Aorta (tissue), 5 donors: ENCODE measurements around the gene CLIP1. TPM values are rescaled to one million over a fixed set of nuclear protein-coding genes. Genes with fewer than 3 reads are reported as not detected.
A peak's percentile ranks its signal among the peaks of the same experiment; 100 is the strongest.
"Not testable (repeated sequence)": the region's sequence is repeated elsewhere in the genome, so short reads cannot be mapped to it uniquely, and the experiment has no call there.

Source experiments
- ATAC-seq: fragments of 200-7000 bp; cut with Tn5 transposase; one replicate; pipeline ENCODE4 v1.9.1; 2022; ENCODE audit warnings: moderate library complexity; ENCODE audit not compliant: low FRiP score
- DNase-seq, 2 donors: peaks; one replicate each; pipeline ENCODE4 v3.0.0-alpha.2; 2020
- H3K27ac ChIP-seq, 2 donors: one replicate each; pipeline ENCODE4 v1.5.1; 2013; ENCODE audit warnings: low read length in 2 of 2, mild to moderate bottlenecking in 2 of 2, moderate library complexity in 2 of 2, control low read depth in 1 of 2, inconsistent platforms in 1 of 2, low read depth in 1 of 2
- H3K27me3 ChIP-seq, 2 donors: one replicate each; pipeline ENCODE4 v1.6.1; 2013; ENCODE audit warnings: control low read depth in 1 of 2, low read length in 1 of 2, mild to moderate bottlenecking in 1 of 2, moderate library complexity in 1 of 2; ENCODE audit not compliant: insufficient read depth in 2 of 2, control insufficient read depth in 1 of 2
- H3K36me3 ChIP-seq, 2 donors: one replicate each; pipeline ENCODE4 v1.6.1; 2013; ENCODE audit warnings: control low read depth in 1 of 2, low read length in 1 of 2, mild to moderate bottlenecking in 1 of 2; ENCODE audit not compliant: insufficient read depth in 2 of 2, control insufficient read depth in 1 of 2
- H3K4me1 ChIP-seq, 2 donors: one replicate each; pipeline ENCODE4 v1.6.1; 2013; ENCODE audit warnings: low read length in 2 of 2, control low read depth in 1 of 2, mild to moderate bottlenecking in 1 of 2, moderate library complexity in 1 of 2; ENCODE audit not compliant: insufficient read depth in 2 of 2, control insufficient read depth in 1 of 2
- H3K4me3 ChIP-seq, 2 donors: one replicate each; pipeline ENCODE4 v1.5.1; 2013; ENCODE audit warnings: low read length in 2 of 2, control low read depth in 1 of 2, mild to moderate bottlenecking in 1 of 2
- H3K9me3 ChIP-seq: one replicate; pipeline ENCODE4 v1.6.1; 2013; ENCODE audit warnings: mild to moderate bottlenecking, low read length; ENCODE audit not compliant: control insufficient read depth
- WGBS, 2 donors: extraction: QIAGEN DNeasy Blood & Tissue Kit; methylation state at CpG; one replicate each; pipeline ENCODE4 v1.1.7; 2013; 5-methylcytosine and 5-hydroxymethylcytosine counted together
- intact Hi-C, 2 donors: fragments of 100-400 bp; cut with DNase I; formaldehyde crosslinking; loops; one replicate each; pipeline versions ENCODE4 v1.14.2 to v1.15.0; 2022
- polyA plus RNA-seq, 2 donors: library from polyadenylated mRNA; stranded (reverse); fragments of 200-250 nt; gene quantifications; one replicate each; pipeline ENCODE4 v1.2.3, GENCODE V29; 2013
- total RNA-seq, 2 donors: library from RNA; stranded (reverse); fragmentation: NEBNext Ultra II Directional; extraction: Animal tissue kit (Norgen Biotek cat#: 25700); gene quantifications; one replicate each; pipeline ENCODE4 v1.2.1, GENCODE V29; 2021
- donor health status: healthy with polysubstance abuse.
- donor health status: Bipolar disorder and iron deficiency.
- donor health status: DM: no; HTN: no; CAD: no.
- donor health status: DM: no; HTN: no; CAD: no.
- donor health status: DM: yes; HTN: yes; CAD: no.

Gene CLIP1
- total and polyA plus RNA-seq, 4 donors, result 33.2 to 182 (median 80.9) TPM

GRCh38 chr12:122376751-122377150 is 45.7 kb downstream of the CLIP1 start:
- H3K27ac ChIP-seq, intact Hi-C loops, H3K9me3 ChIP-seq, H3K4me3 ChIP-seq, H3K36me3 ChIP-seq, H3K27me3 ChIP-seq, ATAC-seq, H3K4me1 ChIP-seq, DNase-seq: not testable (repeated sequence)
- 93 to 95% methylated on average over 5 of the region's 5 CpGs for WGBS, 2 donors

DNA sequence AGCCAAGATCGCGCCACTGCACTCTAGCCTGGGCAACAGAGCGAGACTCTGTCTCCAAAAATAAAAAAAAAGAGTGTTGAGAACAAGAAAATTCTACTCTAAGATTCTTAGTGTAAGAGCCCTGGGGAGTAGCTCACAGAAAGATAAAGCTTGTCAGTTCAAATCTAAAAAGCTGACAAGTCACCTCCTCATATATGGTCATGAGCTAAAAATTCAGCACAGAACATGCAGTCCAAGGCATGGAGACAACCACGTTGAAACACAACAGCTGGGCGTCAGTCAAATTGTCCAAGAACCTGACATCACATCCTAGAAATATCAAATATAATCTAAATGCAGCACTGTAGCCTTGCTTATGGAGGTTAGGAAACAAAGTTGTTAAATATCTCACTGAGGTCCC is 47.8 kb downstream of the CLIP1 start:
- intact Hi-C loops, result no loop called here
- DNase-seq (no peak), ATAC-seq (peak; percentile 60)
- peaks cover 3 to 5% of the 10 kb centered on the region in 2 donors for H3K36me3 ChIP-seq
- no peaks in the 10 kb centered on the region for H3K27me3 ChIP-seq
- 22 to 23% methylated on average over 5 of the region's 5 CpGs for WGBS, 2 donors
- H3K4me1 ChIP-seq, result no peaks in the 10 kb centered on the region
- no peak overlapping the region for H3K27ac ChIP-seq
- H3K4me3 ChIP-seq, result no peak overlapping the region
- H3K9me3 ChIP-seq, result no peaks in the 10 kb centered on the region

DNA sequence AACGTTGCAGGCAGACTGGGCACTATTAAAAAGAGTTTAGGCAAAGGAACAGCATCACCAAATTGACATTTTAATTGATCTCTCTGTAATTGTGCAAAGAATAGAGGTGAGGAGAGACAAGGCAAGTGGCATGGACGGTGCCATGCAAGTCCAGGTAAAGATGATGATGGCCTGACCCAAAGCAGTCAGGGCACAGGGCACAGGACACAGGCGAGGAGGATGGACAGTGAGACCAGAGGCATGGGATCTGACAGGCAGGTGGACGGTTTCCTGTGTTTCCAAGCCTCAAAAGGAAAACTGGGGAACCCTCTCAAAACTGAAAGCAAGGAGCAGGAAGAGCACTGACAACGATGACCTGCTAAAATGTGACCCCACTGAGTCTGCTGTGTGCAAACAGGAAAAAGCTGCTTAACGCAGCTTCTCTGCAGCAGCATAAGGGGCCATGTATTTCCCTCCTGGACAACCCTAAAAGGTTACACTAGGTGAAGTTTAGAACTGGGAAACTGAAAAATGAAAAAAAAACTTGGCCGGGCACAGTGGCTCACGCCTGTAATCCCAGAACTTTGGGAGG is 50.9 kb downstream of the CLIP1 start:
- no peaks in the 10 kb centered on the region for H3K4me1 ChIP-seq
- DNase-seq (no peak), ATAC-seq (no peak)
- no peaks in the 10 kb centered on the region for H3K27me3 ChIP-seq
- no peaks in the 10 kb centered on the region for H3K9me3 ChIP-seq
- intact Hi-C loops, result no loop called here
- H3K36me3 ChIP-seq, result peaks cover 0 to 2% of the 10 kb centered on the region in 2 donors
- H3K4me3 ChIP-seq, result no peak overlapping the region
- H3K27ac ChIP-seq, result peak overlapping the region; percentile 11 to 64
- 68% methylated on average over 8 of the region's 8 CpGs for WGBS, 2 donors

GRCh38 chr12:122368361-122369073 is 54.0 kb downstream of the CLIP1 start:
- H3K27me3 ChIP-seq, result no peaks in the 10 kb centered on the region
- H3K9me3 ChIP-seq, result no peaks in the 10 kb centered on the region
- H3K27ac ChIP-seq, result no peak overlapping the region
- no peak overlapping the region for H3K4me3 ChIP-seq
- ATAC-seq, result no peak
- no peak for DNase-seq
- no peaks in the 10 kb centered on the region for H3K4me1 ChIP-seq
- WGBS, 2 donors, result 55 to 56% methylated on average over 10 of the region's 10 CpGs
- intact Hi-C loops, result no loop called here
- peaks cover 0 to 2% of the 10 kb centered on the region in 2 donors for H3K36me3 ChIP-seq

- H3K9me3 ChIP-seq, intact Hi-C loops, H3K4me3 ChIP-seq, H3K27me3 ChIP-seq, H3K27ac ChIP-seq, H3K4me1 ChIP-seq, DNase-seq, H3K36me3 ChIP-seq, ATAC-seq: not testable (repeated sequence)
Measured at GRCh38 chr12:122367632-122368031, 54.8 kb downstream of the CLIP1 start.

DNA sequence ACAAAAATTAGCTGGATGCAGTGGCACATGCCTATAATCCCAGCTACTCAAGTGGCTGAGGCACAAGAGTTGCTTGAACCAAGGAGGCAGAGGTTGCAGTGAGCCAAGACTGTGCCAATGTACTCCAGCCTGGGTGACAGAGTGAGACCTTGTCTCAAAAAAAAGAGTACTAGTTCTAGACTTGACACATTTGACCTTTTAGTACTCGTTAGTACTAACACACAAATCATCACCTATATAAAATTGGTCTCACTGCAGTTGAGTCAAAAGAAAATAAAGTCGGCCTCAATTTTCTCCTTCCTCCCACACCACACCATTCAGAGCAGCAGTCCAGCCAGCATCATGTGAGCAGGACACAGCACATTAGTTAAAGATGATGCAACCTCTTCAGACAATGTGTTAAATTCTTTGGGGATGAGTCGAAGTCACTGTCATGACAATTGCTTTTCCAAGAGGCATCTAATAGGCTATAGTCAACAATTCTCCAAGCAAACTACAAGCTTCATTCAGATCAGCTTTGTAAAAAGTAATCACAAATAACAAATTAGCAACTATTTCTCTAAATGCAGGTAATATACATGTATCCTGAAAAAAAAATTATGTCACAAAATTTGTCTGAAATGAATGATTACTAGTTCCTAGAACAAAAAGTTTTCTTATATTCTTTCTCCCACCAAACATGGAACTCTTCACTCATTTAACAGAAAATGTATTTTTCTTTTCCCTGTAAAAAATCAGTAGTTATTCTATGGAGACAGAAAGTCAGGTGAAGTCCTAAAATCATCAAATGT is 55.6 kb downstream of the CLIP1 start:
- no peaks in the 10 kb centered on the region for H3K9me3 ChIP-seq
- DNase-seq, result no peak
- no peak overlapping the region for H3K4me3 ChIP-seq
- no peaks in the 10 kb centered on the region for H3K27me3 ChIP-seq
- ATAC-seq, result peak; percentile 80
- H3K27ac ChIP-seq, result no peak overlapping the region
- H3K36me3 ChIP-seq, result peaks cover 0 to 2% of the 10 kb centered on the region in 2 donors
- no peaks in the 10 kb centered on the region for H3K4me1 ChIP-seq
- intact Hi-C loops, result no loop called here
- WGBS, 2 donors, result 53 to 65% methylated on average over 3 of the region's 3 CpGs

DNA sequence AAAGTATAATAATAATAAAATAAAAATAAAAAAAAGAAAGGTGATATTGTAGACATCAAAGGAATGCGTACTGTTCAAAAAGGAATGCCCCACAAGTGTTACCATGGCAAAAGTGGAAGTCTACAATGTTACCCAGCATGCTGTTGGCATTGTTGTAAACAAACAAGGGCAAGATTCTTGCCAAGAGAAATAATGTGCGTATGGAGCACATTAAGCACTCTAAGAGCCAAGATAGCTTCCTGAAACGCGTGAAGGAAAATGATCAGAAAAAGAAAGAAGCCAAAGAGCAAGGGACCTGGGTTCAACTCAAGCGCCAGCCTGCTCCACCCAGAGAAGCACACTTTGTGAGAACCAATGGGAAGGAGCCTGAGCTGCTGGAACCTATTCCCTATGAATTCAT is 57.2 kb downstream of the CLIP1 start:
- H3K4me1 ChIP-seq, H3K36me3 ChIP-seq, H3K27me3 ChIP-seq, H3K27ac ChIP-seq, H3K9me3 ChIP-seq, DNase-seq, ATAC-seq, H3K4me3 ChIP-seq, intact Hi-C loops: not testable (repeated sequence)
- 49 to 51% methylated on average over 5 of the region's 5 CpGs for WGBS, 2 donors

DNA sequence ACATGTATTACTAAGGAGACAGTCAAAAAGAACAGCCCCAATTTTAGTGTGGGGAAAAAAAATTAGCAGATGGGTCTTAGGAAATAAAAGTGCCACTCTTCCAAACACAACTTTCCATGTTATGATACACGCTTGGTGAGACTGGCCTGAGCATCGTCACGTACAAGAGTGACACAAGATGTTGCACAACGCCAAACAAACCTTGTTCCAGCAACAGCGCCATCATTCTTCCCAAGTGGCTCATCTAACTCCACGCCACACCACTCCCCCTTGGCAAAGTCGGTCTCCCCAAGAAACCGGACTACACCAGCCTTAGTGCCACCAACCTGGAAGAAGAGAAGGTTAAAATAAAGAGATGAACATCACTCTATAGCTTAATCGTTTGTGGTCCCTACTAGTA is 58.7 kb downstream of the CLIP1 start:
- DNase-seq, result no peak
- no peaks in the 10 kb centered on the region for H3K4me1 ChIP-seq
- WGBS, 2 donors, result 89 to 93% methylated on average over 9 of the region's 9 CpGs

More for the DNA sequence above, 58.7 kb downstream of the CLIP1 start:
- Histone ChIP-seq H3K27me3 (no peaks in the 10 kb centered on the region), H3K9me3 (no peaks in the 10 kb centered on the region), H3K27ac (no peak overlapping the region), H3K36me3 (peaks cover 3 to 6% of the 10 kb centered on the region in 2 donors), H3K4me3 (no peak overlapping the region)
- ATAC-seq, result no peak
- intact Hi-C loops, result no loop called here
